ENCODE data around the gene SNTG2.
"Not testable (repeated sequence)": the region's sequence is repeated elsewhere in the genome, so short reads cannot be mapped to it uniquely, and the experiment has no call there.

Gene SNTG2

DNA sequence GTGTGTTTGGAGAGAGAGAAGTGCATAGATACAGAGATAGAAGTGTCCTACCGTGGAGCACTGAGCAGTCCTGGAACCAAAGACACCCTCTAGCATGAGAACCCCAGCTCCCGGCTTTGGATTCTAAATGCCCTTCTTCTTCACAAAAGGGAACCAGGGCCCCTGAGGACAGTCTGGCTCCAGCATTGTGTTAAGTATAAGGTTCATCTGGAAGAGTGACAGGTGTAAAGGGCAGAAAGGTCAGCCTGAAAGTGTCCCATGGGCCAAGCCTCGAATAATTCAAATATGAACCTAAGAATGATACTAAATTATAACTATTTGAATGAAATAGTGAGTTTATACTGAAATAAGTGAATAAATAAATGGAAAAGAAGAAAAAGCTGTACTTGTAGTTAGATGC lies 109.7 kb downstream of the SNTG2 start:
- no peak for DNase-seq

- DNase-seq = no peak
Observed at GRCh38 chr2:1060987-1061386, 110.3 kb downstream of the SNTG2 start.

DNA sequence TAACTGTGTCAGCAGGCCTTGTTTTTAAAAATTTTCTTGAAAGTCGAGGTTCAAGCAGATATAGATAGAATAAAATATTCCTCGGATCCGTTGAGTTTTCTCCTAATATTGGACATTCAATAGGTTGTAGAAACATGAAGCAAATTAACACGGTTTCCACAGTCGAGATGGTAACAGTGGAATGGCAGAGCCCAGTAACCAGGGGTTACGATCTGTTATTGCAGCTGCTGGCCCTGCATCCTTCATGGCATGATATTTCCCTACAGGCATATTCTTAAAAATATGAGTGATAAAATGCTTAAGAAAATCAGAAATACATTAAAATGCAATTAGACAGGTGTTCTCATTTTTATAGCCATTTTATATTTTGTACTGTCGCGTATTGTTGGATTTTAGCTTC lies 117.6 kb downstream of the SNTG2 start:
- no peak for DNase-seq

- DNase-seq = no peak
Observed at GRCh38 chr2:1068822-1069221, 118.2 kb downstream of the SNTG2 start.

GRCh38 chr2:1069847-1070246 lies 119.2 kb downstream of the SNTG2 start:
- DNase-seq = no peak

- no peak for DNase-seq
Observed at GRCh38 chr2:1070601-1071000, 120.0 kb downstream of the SNTG2 start.

DNA sequence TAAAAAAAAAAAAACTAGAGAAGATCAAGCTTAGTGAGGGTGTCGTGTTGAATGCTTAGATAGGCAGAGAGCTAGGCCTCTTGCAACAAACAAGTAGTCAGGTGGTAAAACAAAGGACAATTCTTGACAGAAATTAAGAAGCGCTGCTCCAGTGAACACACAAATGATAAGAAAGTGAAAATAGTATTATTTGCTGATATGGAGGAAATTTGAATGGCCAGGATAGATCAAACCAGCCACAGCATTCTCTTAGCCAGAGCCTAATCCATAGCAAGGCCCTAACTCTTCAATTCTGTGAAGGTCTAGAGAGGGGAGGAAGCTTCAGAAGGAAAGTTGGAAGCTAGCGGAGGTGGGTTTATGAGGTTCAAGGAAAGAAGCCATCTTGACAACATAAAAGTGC lies 121.0 kb downstream of the SNTG2 start:
- DNase-seq = no peak

GRCh38 chr2:1072250-1072649 lies 121.6 kb downstream of the SNTG2 start:
- no peak for DNase-seq

GRCh38 chr2:1077911-1078310 lies 127.3 kb downstream of the SNTG2 start:
- DNase-seq = no peak

- DNase-seq = no peak
Observed at GRCh38 chr2:1078326-1078725, 127.7 kb downstream of the SNTG2 start.

DNA sequence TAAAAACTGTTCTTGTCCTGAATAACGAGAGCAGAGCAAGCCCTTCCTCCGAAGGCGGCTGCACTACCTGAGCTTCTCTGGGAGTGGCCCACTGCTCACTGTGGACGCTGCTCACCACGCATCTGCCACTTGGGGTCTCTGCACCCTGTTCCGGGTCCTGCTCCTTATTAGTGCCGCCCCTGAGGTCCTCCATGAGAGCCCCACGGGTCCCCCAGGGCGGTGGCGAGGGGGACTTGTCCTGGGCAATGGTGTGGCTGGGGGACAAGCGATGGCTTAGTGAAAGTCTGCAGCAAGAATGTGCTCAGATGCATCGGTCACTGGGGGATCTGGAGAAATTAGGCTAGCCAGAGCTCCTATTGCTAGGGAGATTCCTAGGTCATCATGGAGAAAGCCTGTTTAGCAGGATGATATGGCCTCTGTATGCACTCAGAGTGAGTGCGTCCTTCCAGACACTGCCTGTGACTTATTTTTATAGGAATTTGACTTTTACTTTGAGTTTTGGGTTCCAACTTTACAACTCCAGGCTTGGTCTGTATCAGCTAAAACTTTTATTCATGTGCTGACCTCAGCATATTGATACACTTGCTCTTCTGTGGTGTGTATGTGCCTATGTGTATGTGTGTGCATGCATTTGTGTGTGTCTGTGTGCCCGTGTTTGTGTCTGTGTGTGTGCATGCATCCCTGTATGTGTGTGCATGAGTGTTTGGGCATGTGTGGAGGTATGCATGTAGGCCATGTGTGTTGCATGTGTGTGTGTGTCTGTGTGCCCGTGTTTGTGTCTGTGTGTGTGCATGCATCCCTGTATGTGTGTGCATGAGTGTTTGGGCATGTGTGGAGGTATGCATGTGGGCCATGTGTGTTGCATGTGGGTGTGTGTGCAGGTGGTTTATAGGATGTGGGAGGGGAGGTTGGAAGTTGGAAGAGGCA lies 129.5 kb downstream of the SNTG2 start:
- no peak for DNase-seq

- DNase-seq = no peak
Observed at GRCh38 chr2:1081451-1082225, 131.0 kb downstream of the SNTG2 start.

DNA sequence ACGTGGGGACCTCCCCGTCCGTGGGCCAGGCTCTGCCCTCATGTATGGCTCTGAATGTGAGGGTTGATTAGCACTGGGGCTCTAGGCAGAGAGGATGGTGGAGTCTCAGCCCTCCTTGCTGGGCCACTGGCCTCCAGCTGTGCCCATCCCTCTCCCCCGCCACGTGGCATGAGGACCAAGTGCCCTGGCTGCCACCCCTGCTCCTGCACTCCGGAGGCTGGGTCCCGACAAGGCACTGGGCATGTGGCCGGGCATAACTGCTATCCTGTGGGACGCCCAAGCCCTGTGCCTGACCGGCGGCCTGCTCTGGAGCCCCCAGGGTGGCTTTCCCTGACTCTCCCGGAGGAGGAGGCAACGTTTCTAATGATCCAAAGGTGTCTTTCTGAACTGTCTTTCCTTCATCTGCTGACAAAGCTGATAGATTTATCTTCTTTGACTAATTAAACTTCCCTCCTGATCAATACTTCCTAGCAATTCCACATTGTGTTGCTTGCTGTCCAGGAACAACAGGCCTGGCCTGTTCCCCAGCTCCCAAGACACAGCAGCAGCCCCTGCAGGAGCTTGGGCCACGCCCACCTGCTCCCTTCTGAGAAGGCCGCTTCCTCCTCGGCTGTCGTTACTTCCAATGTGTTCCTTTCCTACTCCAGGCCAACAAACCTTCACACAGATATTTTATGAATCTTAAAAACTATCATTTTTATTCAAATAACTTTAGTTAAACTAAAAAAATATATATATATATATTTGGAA lies 132.0 kb downstream of the SNTG2 start:
- no peak for DNase-seq

DNA sequence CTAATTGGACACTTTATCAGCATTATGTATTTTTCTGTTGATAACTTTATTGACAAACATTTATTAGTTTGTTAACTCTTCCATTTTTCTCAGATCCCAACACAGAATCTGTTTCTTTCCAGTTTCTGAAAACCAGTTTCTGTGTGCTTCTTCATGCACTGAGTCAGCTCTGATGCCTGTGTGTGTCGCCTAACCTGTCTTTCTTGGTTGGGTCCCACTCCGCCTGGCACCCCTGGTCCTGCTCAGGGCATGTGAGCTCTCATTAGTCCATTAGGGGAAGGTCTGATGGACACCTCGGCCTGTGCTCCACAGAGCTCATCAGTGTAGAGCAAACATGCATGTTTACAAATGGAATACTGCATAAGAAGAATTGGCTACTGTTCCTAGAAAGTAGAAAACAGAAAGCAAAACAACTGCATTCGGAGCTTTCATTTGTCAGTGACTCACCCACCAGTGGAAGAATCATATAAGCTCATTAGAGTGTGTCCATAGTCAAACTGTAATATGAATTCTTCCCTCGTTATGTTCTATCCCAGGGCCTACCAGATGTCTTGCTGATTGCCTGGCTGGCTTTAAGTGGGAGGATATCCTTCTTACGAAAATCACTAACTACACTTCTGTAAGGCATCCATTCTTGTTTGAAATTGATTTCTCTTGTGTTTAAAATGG lies 137.7 kb downstream of the SNTG2 start:
- DNase-seq = no peak

- no peak for DNase-seq
Observed at GRCh38 chr2:1088940-1089339, 138.3 kb downstream of the SNTG2 start.

- no peak for DNase-seq
Observed at GRCh38 chr2:1091895-1092585, 141.4 kb downstream of the SNTG2 start.

GRCh38 chr2:1093668-1094067 lies 143.0 kb downstream of the SNTG2 start:
- not testable (repeated sequence) for DNase-seq

DNA sequence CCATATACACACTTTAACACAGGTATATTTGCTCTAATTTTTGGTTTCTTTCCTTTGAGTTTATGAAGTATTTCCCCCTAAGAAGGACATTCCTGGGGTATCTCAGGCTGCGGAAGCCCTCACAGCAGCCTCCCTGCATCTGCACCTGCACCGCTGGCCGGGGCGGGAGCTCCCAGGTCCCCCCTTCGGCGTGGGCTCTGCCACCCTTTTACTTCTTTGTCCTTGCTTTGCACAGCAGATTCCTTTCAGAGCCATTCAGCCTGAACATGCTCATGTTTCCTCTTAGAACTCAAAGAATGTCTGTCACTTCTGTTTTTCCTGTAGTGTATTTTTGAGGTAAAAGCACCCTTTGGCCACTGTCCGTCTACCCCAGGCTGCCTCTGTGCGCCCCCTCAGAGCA lies 146.5 kb downstream of the SNTG2 start:
- no peak for DNase-seq

DNA sequence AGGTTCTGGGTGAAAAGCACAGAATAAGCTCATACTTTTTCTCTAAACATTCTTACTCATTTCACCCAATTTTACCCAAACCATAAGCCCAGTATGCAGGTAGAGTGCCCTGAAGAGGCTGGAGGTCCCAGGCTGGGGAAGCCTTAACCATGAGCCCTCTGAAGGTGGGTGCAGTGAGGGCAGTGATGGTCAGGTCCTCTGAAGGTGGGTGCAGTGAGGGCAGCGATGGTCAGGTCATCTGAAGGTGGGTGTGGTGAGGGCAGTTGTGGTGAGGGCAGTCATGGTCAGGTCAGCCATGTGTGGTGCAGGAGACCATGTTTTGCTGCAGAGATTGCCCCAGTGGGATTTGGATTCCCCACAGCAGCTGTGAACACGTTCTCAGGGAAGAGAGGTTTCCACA lies 148.8 kb downstream of the SNTG2 start:
- DNase-seq = no peak

- DNase-seq = no peak
Observed at GRCh38 chr2:1101011-1101782, 150.5 kb downstream of the SNTG2 start.

DNA sequence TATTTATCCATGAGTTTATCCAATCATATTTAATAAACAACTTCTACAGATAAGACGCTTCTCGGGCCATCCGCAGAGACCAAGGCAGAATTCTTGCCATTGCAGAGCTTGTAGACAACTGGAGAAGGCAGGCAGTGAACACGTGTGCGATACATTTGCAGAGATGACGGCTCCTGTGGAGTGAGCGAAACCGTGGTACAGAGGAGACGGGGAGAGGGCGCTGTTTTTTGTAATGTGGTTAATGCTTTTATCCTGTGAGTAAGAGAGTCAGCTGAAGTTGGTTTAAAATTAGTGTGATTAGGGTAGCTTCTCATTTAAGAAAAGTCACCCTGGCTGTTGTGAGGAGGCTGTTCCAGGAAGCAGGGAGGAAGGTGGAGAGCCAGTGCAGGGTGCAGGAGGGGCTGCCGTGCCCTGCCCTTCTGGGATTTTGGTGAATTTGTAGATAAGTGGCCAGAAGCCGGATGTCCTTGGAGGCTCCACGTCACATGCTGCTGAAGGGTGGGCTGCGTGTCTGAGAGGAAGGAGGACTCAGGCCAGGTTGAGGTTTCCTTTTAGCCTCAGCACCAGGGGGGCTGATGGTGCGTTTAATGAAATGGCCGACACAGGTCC lies 151.4 kb downstream of the SNTG2 start:
- DNase-seq = no peak
